ENCODE measurements around the gene LRRFIP1. TPM values are rescaled to one million over a fixed set of nuclear protein-coding genes. Genes with fewer than 3 reads are reported as not detected.
A peak's percentile ranks its signal among the peaks of the same experiment; 100 is the strongest.

Gene LRRFIP1
- total and polyA plus RNA-seq, 2 of the 13 experiments (the other 11 are each of a cell fraction or from before 2014, with no cell fraction given) = 15.9 to 40.5 TPM

- no peak for TF ChIP-seq GLMP (CRISPR knock-in tag; IDR thresholded peaks at IDR 0.05; ENCODE audit: borderline replicate concordance)
- TF ChIP-seq ZNF646 (CRISPR knock-in tag; IDR thresholded peaks at IDR 0.05) = no peak
- TF ChIP-seq ZNF296 (CRISPR knock-in tag; conservative IDR thresholded peaks at IDR 0.05) = no peak
- TF ChIP-seq ZNF121 (CRISPR knock-in tag; IDR thresholded peaks at IDR 0.05) = peak; percentile 65
- TF ChIP-seq FOXK1 (CRISPR knock-in tag; IDR thresholded peaks at IDR 0.05; ENCODE audit: borderline replicate concordance, low read depth) = peak; percentile 65; the same call in 1 of the 2 replicates
- TF ChIP-seq ZNF709 (CRISPR knock-in tag; IDR thresholded peaks at IDR 0.05) = no peak
- no peak for TF ChIP-seq ZNF441 (CRISPR knock-in tag; IDR thresholded peaks at IDR 0.05; ENCODE audit: borderline replicate concordance)
- no peak for TF ChIP-seq TFAP4 (IDR thresholded peaks at IDR 0.05; ENCODE audit: borderline replicate concordance, low read depth)
- no peak for TF ChIP-seq SYNCRIP (IDR thresholded peaks at IDR 0.05; ENCODE audit: insufficient read depth, low read depth, low read length)
- no peak for TF ChIP-seq PRDM4 (CRISPR knock-in tag; IDR thresholded peaks at IDR 0.05; ENCODE audit: borderline replicate concordance)
- TF ChIP-seq SKIL (CRISPR knock-in tag; IDR thresholded peaks at IDR 0.05; ENCODE audit: borderline replicate concordance) = peak; percentile 51; the same call in 1 of the 2 replicates
- TF ChIP-seq ZNF629 (CRISPR knock-in tag; conservative IDR thresholded peaks at IDR 0.05) = peak; percentile 17; the same call in 1 of the 2 replicates
- no peak for TF ChIP-seq RFX3 (CRISPR knock-in tag; IDR thresholded peaks at IDR 0.05)
- TF ChIP-seq ZFX (CRISPR knock-in tag; IDR thresholded peaks at IDR 0.05; ENCODE audit: low read depth) = peak; percentile 30; the same call in 1 of the 2 replicates
Measured at GRCh38 chr2:237680702-237681478, 53.5 kb downstream of the LRRFIP1 start (continued).

Measured in HepG2 (cell line).